NCI-H128 (cell line): ENCODE results near the gene ART4.

ENCODE experiments used
- DNase-seq: peaks from one replicate; lab custom pipeline; 2025; ENCODE audit not compliant: unreplicated experiment; lab: John Stamatoyannopoulos, UW

Gene ART4

DNA sequence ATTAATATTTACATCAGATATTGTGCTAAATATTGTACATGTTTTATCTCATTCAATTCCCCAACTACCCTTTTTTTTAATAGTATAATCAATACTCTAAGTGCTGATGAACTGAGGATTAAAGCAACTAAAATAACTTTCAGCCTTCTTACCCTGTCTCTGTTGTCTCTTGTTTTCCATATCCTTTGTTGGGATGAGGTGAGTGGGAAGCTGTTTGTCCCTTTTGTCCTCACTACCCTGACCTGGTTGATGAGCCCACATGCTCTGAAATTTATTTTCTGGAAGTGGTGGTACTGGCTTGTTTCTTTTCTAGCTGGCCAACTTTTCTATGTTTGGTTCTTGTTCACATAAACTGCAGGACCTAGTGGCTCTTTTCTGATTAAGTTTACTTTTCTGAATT lies 9.6 kb upstream of the ART4 start:
- no peak for DNase-seq

DNA sequence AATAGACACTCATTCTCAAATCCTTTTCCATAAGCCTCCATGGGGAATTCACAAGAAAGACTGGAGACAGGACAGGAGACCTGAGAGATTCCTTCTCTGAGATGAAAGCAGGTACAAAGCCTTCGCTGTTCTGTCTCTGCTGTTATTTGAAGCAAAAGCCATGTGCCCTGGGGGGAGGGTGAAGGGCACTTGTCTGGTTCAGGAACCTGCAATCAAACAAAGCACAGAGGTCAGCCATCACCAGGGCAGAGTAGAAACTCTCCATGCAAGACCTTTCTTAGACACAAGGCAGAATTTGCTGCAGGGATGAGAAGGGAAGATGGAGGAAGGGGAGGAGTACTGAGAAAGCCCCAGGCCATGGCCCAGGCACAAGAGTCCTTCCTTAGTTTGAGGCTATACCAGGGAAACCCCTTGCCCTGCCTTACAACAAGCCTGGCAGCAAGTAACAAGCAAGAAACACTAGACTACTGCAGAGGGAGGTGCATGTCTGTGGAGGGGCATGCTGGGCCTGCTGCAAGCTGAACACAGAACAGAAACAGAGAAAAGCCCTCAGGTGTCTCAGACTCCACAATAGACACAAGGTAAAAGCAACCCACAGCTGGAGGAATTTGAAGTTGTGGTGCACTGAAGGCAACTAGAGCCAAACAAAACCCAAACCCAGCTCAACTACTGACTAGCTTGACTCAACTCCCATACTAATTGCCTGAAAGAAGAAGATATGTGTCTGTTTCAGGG lies 7.8 kb upstream of the ART4 start:
- no peak for DNase-seq

DNA sequence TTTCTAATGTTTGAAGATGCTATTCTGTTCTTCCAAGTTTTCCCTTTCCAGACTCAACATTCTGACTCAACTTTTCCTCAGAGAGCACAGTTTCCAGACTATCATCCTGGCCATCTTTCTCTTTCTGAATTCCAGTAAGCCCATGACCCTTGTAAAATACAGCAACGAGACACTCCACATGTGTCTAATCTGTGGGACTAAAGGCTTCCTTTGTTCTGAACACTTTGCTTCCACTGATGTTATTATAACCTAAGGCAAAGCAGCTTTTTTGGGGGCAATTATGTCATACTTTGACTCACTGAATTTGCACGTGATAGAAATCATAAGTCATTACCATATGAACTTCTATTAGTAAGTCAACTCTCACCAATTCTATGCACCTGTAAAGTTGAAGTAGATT lies 6.3 kb upstream of the ART4 start:
- DNase-seq = no peak

DNA sequence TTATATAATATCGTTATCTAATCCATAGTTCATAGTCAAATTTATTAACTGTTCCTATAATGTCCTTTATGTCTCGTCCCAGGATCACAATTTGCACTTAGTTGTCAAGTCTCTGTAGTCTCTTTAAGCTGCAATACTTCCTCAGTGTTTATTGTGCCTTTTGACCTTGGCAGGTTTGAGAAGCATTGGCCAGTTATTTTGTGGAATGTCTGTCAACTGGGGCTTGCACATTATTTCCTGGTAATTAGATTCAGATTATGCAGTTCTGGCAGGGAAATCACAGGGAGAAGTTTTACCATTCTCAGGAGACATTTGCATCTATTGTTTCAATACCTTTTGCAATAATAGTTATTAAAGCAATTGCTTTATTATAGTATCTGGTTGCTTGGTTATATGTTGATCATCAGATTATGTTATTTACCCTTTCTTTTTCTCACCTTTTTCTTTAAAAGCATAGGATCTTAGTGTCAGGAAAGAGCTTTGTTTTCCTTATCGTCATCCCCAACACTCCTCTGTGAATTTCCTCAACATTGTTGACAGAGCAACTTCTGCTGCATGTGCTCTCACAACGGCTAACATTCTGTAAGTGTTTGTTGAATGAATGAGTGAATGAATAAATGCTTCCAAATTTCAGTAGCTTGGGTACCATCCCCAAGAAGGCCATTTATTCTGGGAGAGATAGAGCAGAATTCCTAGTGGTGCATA lies 3.7 kb upstream of the ART4 start:
- no peak for DNase-seq

DNA sequence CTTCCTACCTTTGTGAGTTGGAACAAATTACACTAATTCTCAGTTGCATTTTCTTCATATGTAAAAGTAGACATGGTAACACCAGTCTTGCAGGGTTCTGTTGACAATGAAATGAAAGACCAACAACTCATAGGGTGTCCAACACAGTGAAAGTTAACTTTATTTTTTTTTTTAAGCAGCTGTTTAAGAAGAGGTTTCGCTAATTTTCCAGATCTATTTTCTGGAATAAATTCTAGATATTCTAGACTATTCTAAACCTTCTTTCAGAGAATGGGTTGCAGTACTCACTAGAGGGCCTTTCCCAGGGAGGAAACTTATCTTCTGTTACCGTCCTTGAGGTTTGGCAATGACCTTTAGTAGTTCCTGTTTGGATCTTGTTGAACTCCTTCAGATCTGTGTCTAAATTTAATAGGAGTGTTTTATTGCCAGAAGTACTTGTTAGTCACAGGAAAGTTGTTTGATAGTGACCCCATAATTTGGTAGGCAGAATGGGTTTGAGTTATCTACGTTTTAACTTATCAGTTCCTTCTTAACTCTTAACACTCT lies 2.8 kb upstream of the ART4 start:
- no peak for DNase-seq

DNA sequence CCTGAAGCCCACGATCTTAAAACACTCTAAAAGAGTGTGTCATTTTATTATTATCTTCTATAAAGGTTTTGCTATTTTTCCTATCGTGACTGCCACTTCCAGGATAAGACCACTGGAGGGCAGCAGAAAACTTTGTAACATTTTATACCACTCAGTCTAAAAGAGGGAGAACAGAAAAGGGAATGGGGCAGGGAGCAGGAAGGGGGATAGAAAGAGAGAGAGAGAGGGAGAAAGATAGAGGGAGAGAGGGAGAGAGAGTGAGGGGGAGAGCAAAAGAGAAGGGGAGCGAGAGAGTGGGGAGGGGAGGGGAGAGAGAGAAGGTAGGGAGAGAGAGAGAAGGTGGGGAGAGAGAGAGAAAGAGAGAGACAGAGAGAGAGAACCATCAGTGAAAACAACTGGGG lies 2.0 kb upstream of the ART4 start:
- DNase-seq = no peak

DNA sequence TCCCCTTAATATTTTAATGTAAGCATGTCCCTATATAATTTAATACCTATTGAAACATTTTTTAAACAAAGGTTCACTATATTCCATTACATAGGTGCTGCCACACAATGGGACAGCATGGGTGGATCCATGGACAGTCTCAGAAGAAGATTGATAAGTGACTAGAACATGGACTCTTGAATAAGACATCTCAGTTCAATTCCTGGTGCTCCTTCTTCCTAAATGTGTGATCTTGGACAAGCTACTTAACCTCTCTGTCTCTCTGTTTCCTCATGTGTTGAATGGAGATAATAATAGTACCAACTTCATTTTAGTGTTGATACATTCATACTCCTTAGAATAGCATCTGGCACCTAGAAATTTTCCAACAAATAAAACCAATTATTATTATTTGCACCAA lies 1.1 kb upstream of the ART4 start:
- no peak for DNase-seq

DNA sequence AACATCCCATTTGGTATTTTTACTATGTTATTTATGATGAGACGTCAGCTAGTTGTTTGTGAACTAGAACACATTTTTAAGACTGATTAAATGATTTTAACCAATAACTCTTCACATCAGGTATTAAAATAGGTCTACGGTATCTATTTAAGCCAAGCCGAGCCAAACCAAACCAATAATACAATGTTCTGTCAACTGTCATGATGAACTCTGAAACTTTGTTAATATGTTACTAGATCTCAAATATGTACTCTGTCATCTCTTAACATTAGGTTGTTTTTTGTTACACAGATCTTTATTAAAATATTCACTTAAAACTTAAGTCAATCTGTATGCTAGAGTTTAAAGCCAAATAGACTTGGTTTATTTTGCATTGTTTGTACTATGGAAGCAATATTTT lies 1.0 kb downstream of the ART4 start:
- no peak for DNase-seq

DNA sequence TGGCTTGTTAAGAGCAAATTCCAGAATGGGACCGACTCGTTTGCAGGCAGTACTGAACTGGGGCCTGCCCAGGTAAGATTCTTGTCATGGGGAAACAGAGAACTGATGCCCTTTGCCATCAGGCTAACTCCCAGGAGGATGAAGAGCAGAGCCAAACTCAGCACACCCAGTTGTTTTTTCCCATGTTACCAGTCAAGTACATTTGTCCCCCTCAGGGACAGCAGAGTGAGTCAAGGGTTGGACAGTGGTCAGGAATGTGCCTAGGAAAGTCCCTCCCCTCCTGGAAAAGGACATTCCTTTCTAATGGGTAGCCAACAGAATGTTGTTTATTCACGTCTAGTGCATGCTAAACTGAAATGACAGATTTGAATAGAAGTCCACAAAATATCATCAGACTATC lies 1.6 kb downstream of the ART4 start:
- DNase-seq = no peak

DNA sequence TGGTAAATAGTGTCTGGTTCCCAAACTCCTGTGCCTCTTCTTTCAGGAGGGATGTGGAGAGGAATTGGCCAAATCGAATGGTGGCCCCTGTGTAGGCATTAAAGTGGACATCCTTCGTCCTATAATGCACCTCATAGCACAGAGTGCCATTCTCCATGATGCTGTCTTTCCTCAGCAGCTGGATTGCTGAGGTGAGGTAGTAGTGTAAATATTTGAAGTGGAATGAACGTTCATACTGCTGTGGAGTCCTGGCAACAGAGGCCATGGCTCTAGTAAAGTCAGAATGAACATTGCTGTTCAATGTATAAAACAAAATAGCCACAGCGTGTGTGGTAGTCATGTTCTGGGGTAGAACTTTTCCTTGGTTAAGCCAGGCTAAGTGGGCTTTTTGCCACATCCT lies 2.7 kb downstream of the ART4 start:
- DNase-seq = no peak

DNA sequence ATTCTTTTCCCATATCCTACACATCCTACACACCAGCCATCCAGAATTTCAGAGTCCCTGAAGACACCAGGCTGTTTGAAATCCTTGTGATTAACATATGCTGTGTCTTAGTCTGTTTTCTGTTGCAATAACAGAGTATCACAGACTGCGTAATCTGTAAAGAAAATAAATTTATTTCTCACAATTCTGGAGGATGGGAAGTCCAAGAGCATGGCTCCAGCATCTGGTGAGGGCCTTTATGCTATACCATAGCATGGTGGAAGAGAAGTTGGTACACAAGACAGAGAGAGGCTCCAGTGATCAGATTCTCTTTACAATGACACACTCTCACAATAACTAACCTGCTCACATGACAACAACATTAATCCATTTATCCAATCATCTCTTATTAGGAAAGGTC lies 4.1 kb downstream of the ART4 start:
- DNase-seq = no peak

DNA sequence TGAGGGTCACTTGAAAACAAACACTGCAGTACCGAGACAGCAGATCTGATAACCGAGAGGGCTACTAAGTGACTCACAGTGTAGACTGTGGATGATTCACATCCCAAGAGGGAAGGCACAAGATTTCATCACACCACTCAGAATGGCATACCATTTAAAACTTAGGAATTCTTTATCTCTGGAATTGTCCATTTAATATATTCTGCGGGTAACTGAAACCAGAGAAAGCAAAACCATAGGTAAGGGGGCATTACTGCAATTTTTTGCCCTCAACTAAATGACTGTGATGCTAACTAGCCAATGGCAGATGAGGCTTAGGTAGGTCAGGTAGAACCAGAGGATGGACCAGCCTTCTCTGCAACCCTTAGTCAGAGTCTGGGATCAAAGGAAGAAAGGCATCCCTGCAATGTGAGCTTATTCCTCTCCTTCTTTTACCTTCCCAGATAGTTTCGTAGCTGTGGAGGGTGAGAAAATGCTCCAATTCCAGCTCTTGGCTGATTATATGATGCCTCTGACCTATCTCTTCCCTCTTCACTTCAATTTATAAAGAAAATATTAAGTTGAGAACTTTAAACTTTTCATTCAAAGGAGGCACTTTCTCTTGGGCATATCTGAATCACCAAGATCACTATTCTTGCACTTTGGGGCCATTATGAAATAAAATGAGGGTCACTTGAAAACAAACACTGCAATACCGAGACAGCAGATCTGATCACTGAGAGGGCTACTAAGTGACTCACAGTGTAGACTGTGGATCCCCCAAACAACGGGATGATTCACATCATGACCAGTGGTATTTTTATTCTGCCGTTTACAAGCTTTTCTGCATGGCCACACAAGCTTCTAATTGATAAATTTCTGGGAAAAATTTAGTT lies 6.8 kb downstream of the ART4 start:
- no peak for DNase-seq

DNA sequence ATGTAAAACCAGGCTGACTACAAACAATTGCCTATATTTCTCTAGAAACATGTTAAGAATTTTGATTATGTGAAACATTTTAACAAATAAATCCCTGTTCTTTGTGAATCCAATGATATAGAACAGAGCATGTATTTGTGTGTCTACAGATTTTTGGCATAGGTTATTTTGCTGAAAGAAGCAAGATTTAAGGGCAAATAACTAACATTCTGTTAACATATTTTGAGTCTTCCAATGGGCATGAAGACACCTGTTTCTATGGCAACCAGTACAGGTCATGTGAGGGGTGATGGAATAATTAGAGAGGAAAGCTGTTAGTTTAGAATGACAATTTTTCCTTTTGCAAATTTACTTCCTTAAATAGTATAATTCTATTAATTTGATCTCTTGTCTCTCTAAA lies 8.8 kb downstream of the ART4 start:
- DNase-seq = no peak

DNA sequence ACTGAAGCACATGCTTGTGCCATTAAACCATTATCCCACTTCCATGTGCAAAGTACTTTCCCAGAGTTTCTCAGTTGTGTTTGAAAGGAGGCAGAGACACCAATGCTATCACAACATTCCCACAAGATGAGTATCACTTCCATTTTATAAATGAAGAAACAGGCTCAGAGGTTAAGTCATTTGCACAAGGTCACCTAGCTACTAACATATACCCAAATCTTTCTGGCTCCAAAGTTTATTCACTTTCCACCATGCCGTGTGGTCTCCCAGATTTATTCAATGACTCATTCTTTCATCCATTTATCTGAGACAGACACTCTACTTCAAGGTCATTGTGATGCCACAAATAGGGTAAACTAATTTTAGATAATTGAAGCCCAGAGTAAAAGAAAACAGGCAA lies 9.4 kb downstream of the ART4 start:
- no peak for DNase-seq

DNA sequence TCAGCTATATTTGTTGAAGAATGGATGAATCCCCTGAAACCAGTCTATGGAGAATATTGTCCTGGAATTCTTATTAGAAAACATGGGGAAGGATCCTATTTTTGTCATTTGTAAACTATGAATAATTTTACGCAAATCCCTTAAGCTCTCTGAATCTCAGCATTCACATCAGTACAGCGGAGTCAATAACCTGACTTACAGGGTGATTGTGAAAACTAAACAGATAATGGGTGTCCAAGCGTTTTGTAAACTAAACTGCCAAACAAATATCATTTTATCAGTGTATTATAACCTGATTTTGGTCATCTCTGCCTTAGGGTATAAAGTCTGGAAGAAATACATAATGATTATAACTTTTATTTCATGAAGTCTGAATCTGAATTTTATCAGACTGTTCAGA lies 10.0 kb downstream of the ART4 start:
- no peak for DNase-seq

DNA sequence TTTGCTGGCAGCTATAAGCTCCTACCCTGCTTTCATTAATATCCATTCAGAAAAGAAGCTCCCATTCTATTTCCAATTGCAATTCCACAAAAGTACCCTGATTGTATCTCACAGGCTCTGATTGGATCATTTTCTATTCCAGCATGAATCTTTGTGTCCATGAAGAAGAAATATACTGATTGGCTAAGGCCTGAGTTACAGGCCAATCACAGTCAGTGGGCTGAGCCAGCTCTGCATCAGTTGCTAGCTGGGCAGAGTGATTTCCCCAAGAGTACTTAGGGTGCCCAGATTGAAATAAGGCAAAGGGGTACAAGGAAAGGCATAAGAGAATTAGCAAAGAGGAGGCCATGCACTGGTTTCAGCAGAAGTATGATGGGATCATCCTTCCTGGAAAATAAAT lies 14.4 kb downstream of the ART4 start:
- no peak for DNase-seq

DNA sequence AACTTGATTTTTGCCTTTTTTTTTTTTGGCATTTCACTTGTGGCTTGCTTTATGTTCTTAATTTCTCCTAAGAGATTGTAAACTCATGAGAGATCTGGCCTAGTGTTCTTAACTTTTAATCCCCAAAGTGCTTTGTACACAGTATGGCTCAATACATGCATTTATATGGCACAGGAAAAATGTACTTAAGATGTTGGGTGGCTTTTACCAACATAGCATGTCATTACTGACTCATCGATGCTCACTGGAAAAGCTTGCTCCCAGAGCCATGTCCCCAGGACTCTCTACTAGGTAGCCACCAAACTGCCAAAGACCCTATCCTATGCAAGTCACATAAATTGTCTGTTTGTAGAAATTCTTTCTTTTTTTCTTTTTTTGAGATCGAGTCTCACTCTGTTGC lies 16.3 kb downstream of the ART4 start:
- no peak for DNase-seq

DNA sequence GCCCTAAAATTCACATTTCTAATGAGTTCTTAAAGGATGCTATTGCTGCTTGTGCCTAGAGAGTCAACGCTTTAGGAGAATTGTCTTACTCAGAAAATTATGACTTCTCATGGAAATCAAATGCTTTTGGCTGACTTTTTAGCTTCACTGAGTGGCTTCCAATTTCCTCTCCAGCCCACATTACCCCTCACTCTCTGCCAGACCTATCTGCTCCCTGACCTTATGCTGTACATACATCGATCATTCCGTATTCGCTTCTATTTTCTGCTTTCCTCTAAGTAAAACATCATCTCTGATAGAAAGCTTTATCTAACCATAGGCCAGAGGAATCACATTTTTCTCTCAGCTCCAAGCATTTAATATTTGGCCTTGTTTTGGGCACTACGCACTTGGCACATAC lies 16.8 kb downstream of the ART4 start:
- no peak for DNase-seq

DNA sequence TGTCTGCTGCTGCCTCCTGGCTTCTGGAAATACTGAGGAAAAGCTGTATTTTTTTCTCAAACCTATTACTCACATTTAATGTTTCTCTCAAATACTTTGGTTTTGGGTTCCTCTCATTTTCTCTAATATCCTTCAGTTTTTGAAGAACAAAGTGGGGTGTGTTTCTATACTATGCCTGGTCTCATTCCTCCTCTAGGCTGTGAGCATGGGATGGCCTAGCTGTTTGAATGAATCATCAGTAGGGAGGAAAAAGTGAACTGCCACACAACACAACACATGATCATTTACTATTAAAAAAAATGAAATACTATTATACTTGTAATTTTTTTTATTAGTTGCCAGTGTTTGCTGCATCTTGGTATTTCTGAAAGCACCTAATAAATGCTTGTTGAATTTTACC lies 18.1 kb downstream of the ART4 start:
- DNase-seq = no peak

DNA sequence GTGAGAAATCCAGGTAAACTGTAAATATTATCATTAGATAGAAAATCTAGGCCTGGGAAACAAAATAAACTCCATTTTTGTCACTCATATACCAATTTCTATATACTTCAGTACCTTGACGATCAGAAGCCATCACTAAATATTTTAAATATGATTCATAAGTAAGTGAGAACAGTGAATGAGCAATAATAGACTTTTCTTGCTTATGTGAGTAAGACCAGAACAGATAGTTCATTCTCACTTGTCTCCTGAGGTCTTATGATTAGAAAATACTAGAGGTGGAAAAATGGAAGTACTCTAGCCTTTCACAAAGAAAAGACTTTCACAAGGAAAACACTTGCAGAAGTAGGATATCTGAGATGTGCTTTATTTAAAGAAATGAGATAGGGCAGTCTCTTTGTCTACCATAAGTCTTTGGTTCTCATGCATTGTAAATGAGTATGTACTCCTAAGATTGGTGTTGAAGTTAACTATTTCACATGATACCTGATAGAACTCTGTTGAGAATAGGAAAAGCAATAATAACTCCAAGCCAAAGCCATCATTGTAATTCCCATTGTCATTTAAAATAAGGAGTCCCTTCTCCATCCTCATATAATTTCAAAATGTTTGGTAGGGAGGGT lies 19.2 kb downstream of the ART4 start:
- no peak for DNase-seq

DNA sequence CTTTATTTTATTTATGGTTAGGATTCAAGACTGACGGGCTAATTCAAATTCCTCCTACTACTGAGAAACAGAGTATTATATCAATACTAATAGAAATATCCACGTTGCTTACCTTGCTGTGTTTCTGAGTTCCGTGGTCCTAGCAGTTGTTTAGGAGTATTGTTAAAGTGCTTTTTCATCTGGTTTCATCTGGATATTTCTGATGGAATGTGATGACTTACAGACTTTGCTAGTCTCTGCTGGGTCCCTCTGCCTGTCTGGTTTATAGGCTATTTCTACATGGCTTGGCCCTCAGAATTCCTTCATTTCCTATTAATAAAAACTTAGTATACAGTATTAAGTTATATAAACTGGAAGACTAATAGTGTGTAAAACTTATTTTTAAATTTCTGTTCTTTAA lies 29.3 kb downstream of the ART4 start, which contains the start of gene SMCO3:
Gene SMCO3 (minus strand): TSS at position 169 of the 400 bp plus-strand sequence. CDS start 7,502 bp downstream, outside the sequence.
- no peak for DNase-seq
